SK-N-MC (cell line): ENCODE data around the gene USP46.

Experiments
- DNase-seq: peaks from one replicate; pipeline ENCODE4 v3.0.0-alpha.2; 2011; ENCODE audit warnings: low read depth, low spot score
- H3K27ac ChIP-seq: fragments of 200-600 bp; sonication (generic); 2 replicates; pipeline ENCODE4 v1.5.1; 2016; ENCODE audit warnings: mixed run types
- H3K36me3 ChIP-seq: fragments of 200-600 bp; sonication (generic); 2 replicates; pipeline ENCODE4 v1.6.1; 2017; ENCODE audit warnings: antibody characterized with exemption, low read length, mixed read lengths; ENCODE audit not compliant: insufficient read depth
- H3K4me3 ChIP-seq: fragments of 200-600 bp; sonication (generic); 2 replicates; pipeline ENCODE4 v1.5.1; 2016
- H3K9ac ChIP-seq: fragments of 200-600 bp; sonication (generic); 2 replicates; pipeline ENCODE4 v1.8.0; 2017; ENCODE audit warnings: mixed run types, mixed read lengths; ENCODE audit not compliant: insufficient read length
- H3K9me3 ChIP-seq: fragments of 200-600 bp; sonication (generic); 2 replicates; pipeline ENCODE4 v1.6.1; 2017; ENCODE audit warnings: low read depth, mild to moderate bottlenecking, antibody characterized with exemption, low read length, moderate library complexity, mixed read lengths
- EZH2 ChIP-seq: fragments of 200-600 bp; sonication (generic); IDR thresholded peaks from one replicate; pipeline ENCODE4 v1.6.1; 2017; ENCODE audit warnings: antibody characterized with exemption
- FOXP2 ChIP-seq: optimal IDR thresholded peaks from 2 replicates; pipeline ENCODE3; 2011; ENCODE audit warnings: mild to moderate bottlenecking, moderate library complexity; ENCODE audit not compliant: insufficient read depth; ENCODE audit errors: extremely low read length, control extremely low read depth
- POLR2AphosphoS5 ChIP-seq: IDR thresholded peaks from 2 replicates; pipeline ENCODE4 v1.6.1; 2012; ENCODE audit warnings: mild to moderate bottlenecking, low read depth, low read length, borderline replicate concordance

Gene USP46

GRCh38 chr4:52546449-52546848, 112.7 kb downstream of the USP46 start:
- H3K9ac ChIP-seq, result no peak overlapping the region
- no peaks in the 10 kb centered on the region for H3K36me3 ChIP-seq
- no peak for DNase-seq
- H3K4me3 ChIP-seq, result no peak overlapping the region
- TF ChIP-seq FOXP2, result no peak
- TF ChIP-seq EZH2, result no peak
- TF ChIP-seq POLR2AphosphoS5, result no peak
- H3K9me3 ChIP-seq, result no peaks in the 10 kb centered on the region
- H3K27ac ChIP-seq, result no peak overlapping the region

GRCh38 chr4:52545099-52546069, 113.7 kb downstream of the USP46 start:
- no peaks in the 10 kb centered on the region for H3K9me3 ChIP-seq
- H3K36me3 ChIP-seq, result no peaks in the 10 kb centered on the region
- H3K27ac ChIP-seq, result no peak overlapping the region
- no peak for DNase-seq
- no peak overlapping the region for H3K9ac ChIP-seq
- H3K4me3 ChIP-seq, result no peak overlapping the region
- TF ChIP-seq FOXP2, result no peak
- TF ChIP-seq POLR2AphosphoS5, result no peak
- no peak for TF ChIP-seq EZH2
